ENCODE measurements around the gene MAP3K7CL.

MAP3K7CL gene

DNA sequence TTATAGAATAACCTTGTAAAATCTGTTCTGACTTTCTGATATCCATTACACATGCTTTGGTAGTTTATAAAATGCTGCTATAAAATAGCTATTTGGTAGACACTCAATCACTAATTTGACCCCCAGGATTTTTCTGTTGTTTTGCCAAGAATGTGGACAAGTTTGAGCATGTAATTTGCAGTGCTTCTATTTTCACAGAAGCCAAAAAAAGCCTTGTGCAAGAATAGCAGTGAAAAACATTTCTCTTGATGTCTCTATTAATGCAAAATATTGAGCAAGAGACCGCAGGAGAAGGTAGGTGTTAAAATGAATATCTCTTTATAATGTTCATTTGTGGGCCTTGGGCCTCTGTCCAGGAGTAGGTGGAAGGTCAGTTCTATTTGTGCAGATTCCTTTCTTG, 22.5 kb downstream of the MAP3K7CL start:
- TF ChIP-seq, protein P1, sequence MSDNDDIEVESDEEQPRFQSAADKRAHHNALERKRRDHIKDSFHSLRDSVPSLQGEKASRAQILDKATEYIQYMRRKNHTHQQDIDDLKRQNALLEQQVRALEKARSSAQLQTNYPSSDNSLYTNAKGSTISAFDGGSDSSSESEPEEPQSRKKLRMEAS (IDR thresholded peaks at IDR 0.05): no peak
- TF ChIP-seq CREB1 (IDR thresholded peaks at IDR 0.05; ENCODE audit: low read depth) (no peak), EP300 (IDR thresholded peaks at IDR 0.05; ENCODE audit: borderline replicate concordance) (no peak), TCF12 (IDR thresholded peaks at IDR 0.05; ENCODE audit: low read depth) (no peak), YY1 (IDR thresholded peaks at IDR 0.05; ENCODE audit: low read depth) (no peak), NFIC (IDR thresholded peaks at IDR 0.05) (no peak), EGR1 (IDR thresholded peaks at IDR 0.05) (no peak), FOXM1 (IDR thresholded peaks at IDR 0.05; ENCODE audit: borderline replicate concordance, low read depth) (no peak), TEAD4 (IDR thresholded peaks at IDR 0.05) (no peak), TAF1 (IDR thresholded peaks at IDR 0.05; ENCODE audit: low read depth) (no peak), ZBTB7A (IDR thresholded peaks at IDR 0.05; ENCODE audit: low read depth) (no peak), RAD21 (IDR thresholded peaks at IDR 0.05; ENCODE audit: low read depth) (no peak), CEBPB (IDR thresholded peaks at IDR 0.05) (no peak)
- TF ChIP-seq, protein P2, sequence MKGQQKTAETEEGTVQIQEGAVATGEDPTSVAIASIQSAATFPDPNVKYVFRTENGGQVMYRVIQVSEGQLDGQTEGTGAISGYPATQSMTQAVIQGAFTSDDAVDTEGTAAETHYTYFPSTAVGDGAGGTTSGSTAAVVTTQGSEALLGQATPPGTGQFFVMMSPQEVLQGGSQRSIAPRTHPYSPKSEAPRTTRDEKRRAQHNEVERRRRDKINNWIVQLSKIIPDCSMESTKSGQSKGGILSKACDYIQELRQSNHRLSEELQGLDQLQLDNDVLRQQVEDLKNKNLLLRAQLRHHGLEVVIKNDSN (IDR thresholded peaks at IDR 0.05): no peak
- TF ChIP-seq, protein P3, sequence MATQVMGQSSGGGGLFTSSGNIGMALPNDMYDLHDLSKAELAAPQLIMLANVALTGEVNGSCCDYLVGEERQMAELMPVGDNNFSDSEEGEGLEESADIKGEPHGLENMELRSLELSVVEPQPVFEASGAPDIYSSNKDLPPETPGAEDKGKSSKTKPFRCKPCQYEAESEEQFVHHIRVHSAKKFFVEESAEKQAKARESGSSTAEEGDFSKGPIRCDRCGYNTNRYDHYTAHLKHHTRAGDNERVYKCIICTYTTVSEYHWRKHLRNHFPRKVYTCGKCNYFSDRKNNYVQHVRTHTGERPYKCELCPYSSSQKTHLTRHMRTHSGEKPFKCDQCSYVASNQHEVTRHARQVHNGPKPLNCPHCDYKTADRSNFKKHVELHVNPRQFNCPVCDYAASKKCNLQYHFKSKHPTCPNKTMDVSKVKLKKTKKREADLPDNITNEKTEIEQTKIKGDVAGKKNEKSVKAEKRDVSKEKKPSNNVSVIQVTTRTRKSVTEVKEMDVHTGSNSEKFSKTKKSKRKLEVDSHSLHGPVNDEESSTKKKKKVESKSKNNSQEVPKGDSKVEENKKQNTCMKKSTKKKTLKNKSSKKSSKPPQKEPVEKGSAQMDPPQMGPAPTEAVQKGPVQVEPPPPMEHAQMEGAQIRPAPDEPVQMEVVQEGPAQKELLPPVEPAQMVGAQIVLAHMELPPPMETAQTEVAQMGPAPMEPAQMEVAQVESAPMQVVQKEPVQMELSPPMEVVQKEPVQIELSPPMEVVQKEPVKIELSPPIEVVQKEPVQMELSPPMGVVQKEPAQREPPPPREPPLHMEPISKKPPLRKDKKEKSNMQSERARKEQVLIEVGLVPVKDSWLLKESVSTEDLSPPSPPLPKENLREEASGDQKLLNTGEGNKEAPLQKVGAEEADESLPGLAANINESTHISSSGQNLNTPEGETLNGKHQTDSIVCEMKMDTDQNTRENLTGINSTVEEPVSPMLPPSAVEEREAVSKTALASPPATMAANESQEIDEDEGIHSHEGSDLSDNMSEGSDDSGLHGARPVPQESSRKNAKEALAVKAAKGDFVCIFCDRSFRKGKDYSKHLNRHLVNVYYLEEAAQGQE (IDR thresholded peaks at IDR 0.05; ENCODE audit: low read depth): no peak

DNA sequence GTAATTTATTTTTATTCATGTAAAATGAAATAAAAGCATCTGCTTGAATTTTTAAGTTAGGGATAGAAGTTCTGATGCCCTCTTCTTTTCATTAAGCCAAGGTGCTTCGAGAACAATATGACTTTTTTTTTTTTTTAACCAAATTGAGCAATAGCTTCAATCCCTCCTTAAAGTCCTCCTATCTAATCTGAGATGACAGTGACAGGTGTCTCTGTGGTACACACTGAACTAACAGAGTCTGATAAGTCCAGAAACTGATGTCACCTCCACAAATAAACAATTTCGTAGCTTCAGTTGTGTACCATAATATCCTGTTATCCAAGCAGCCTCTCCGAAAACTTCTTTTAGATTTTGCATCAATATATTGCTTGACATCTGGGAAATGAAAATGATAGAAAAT, 23.8 kb downstream of the MAP3K7CL start:
- TF ChIP-seq, protein P3 (IDR thresholded peaks at IDR 0.05; ENCODE audit: low read depth): no peak
- no peak for TF ChIP-seq NFIC (IDR thresholded peaks at IDR 0.05)
- no peak for TF ChIP-seq ZBTB7A (IDR thresholded peaks at IDR 0.05; ENCODE audit: low read depth)

DNA sequence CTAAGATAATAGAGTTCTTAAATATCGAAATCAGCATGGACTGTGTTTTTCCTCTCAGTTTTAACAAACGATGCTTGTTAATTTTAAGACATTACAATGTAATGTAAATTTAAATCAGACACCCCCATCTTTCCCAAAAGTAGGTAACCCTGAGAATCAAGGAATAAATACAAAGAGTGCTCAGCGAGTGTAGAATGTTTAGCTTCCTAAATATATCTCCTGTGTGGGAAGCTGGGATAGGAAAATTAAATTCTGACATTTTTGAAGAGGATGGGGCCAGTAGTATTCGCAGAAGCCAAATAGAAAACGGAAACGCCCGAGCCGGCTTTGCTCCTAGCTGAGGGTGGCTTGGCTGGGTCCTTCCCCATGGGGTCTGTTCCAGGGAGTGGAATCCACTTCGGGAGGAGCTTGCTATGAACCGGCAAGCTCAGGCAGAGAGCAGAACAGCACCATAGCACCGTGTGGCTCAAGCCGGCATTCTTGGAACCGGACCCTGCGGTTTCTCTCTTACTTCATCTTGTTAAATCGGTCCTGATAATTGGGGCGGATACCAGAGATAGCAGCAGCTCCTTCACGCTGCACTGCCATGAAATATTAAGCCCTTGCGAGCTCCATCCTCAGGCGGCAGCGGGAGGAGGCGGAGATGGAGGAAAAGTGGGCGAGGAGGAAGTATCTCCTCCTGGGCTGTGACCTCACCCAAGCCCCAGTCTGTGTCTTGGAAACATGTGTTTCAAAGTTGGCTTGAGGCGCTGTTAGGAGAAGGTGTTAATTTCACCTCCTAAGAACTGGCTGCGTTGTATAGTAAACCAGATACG, 24.9 kb downstream of the MAP3K7CL start:
- TF ChIP-seq, protein P2 (IDR thresholded peaks at IDR 0.05): no peak
- TF ChIP-seq ZBTB7A (IDR thresholded peaks at IDR 0.05; ENCODE audit: low read depth): no peak
- no peak for TF ChIP-seq CREB1 (IDR thresholded peaks at IDR 0.05; ENCODE audit: low read depth)
- TF ChIP-seq FOXM1 (IDR thresholded peaks at IDR 0.05; ENCODE audit: borderline replicate concordance, low read depth): no peak
- no peak for TF ChIP-seq TAF1 (IDR thresholded peaks at IDR 0.05; ENCODE audit: low read depth)
- no peak for TF ChIP-seq RAD21 (IDR thresholded peaks at IDR 0.05; ENCODE audit: low read depth)
- TF ChIP-seq, protein P1 (IDR thresholded peaks at IDR 0.05): no peak
- TF ChIP-seq EGR1 (IDR thresholded peaks at IDR 0.05): no peak
- no peak for TF ChIP-seq YY1 (IDR thresholded peaks at IDR 0.05; ENCODE audit: low read depth)
- no peak for TF ChIP-seq EP300 (IDR thresholded peaks at IDR 0.05; ENCODE audit: borderline replicate concordance)
- no peak for TF ChIP-seq CEBPB (IDR thresholded peaks at IDR 0.05)
- TF ChIP-seq NFIC (IDR thresholded peaks at IDR 0.05): no peak
- TF ChIP-seq TEAD4 (IDR thresholded peaks at IDR 0.05): no peak
- TF ChIP-seq TCF12 (IDR thresholded peaks at IDR 0.05; ENCODE audit: low read depth): no peak
- TF ChIP-seq, protein P3 (IDR thresholded peaks at IDR 0.05; ENCODE audit: low read depth): no peak

DNA sequence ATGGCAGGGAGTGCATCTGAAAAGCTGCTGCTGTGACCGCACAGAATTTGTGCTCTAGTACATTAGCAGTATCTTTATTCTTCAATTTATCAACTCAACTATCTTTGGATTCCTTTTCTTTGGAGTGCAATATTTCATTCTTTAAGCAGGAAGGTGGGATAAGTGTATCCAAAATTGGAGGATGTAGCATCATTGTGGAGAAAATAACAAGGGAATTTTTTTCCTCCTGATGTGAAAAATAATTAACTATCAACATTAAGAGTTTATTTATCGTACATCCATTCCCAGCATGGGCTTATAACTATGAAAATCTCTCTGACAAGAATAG, 25.5 kb downstream of the MAP3K7CL start:
- no peak for TF ChIP-seq TCF12 (IDR thresholded peaks at IDR 0.05; ENCODE audit: low read depth)
- TF ChIP-seq RAD21 (IDR thresholded peaks at IDR 0.05; ENCODE audit: low read depth): no peak
- TF ChIP-seq TAF1 (IDR thresholded peaks at IDR 0.05; ENCODE audit: low read depth): no peak
- TF ChIP-seq CREB1 (IDR thresholded peaks at IDR 0.05; ENCODE audit: low read depth): no peak
- TF ChIP-seq, protein P2 (IDR thresholded peaks at IDR 0.05): no peak
- no peak for TF ChIP-seq NFIC (IDR thresholded peaks at IDR 0.05)
- TF ChIP-seq EGR1 (IDR thresholded peaks at IDR 0.05): no peak
- TF ChIP-seq, protein P3 (IDR thresholded peaks at IDR 0.05; ENCODE audit: low read depth): no peak
- no peak for TF ChIP-seq YY1 (IDR thresholded peaks at IDR 0.05; ENCODE audit: low read depth)
- TF ChIP-seq ZBTB7A (IDR thresholded peaks at IDR 0.05; ENCODE audit: low read depth): no peak
- no peak for TF ChIP-seq TEAD4 (IDR thresholded peaks at IDR 0.05)
- TF ChIP-seq, protein P1 (IDR thresholded peaks at IDR 0.05): no peak
- no peak for TF ChIP-seq EP300 (IDR thresholded peaks at IDR 0.05; ENCODE audit: borderline replicate concordance)
- no peak for TF ChIP-seq FOXM1 (IDR thresholded peaks at IDR 0.05; ENCODE audit: borderline replicate concordance, low read depth)
- TF ChIP-seq CEBPB (IDR thresholded peaks at IDR 0.05): no peak

Measured in Ishikawa (cell line).